ENCODE measurements around the gene FAXDC2.

The FAXDC2 gene

GRCh38 chr5:154788212-154788611, 62.2 kb downstream of the FAXDC2 start:
- H3K9ac ChIP-seq (ENCODE audit: low read depth, low read length) = no peak overlapping the region

GRCh38 chr5:154786414-154786813, 64.0 kb downstream of the FAXDC2 start:
- Histone ChIP-seq H3K4me2 (ENCODE audit: low read length) (no peak overlapping the region), H3K9ac (ENCODE audit: low read depth, low read length) (no peak overlapping the region), H3K27me3 (ENCODE audit: control insufficient read depth, insufficient read depth, low read length) (no peaks in the 10 kb centered on the region), H3K4me1 (ENCODE audit: control insufficient read depth, insufficient read depth, low read length) (peaks cover 28% of the 10 kb centered on the region), H3K4me3 (ENCODE audit: low read length) (no peak overlapping the region), H3K36me3 (ENCODE audit: insufficient read depth, low read length) (peaks cover 10% of the 10 kb centered on the region), H3K9me3 (replicated peaks; ENCODE audit: low read length) (no peaks in the 10 kb centered on the region)

More at GRCh38 chr5:154788212-154788611, 62.2 kb downstream of the FAXDC2 start:
- H3K4me3 ChIP-seq (ENCODE audit: low read length) = no peak overlapping the region
- H3K36me3 ChIP-seq (ENCODE audit: insufficient read depth, low read length) = peaks cover 28% of the 10 kb centered on the region
- H3K4me2 ChIP-seq (ENCODE audit: low read length) = no peak overlapping the region
- H3K9me3 ChIP-seq (replicated peaks; ENCODE audit: low read length) = no peaks in the 10 kb centered on the region
- no peaks in the 10 kb centered on the region for H3K27me3 ChIP-seq (ENCODE audit: control insufficient read depth, insufficient read depth, low read length)
- H3K4me1 ChIP-seq (ENCODE audit: control insufficient read depth, insufficient read depth, low read length) = peaks cover 15% of the 10 kb centered on the region

GRCh38 chr5:154784856-154785255, 65.5 kb downstream of the FAXDC2 start:
- H3K36me3 ChIP-seq (ENCODE audit: insufficient read depth, low read length) = no peaks in the 10 kb centered on the region
- no peak overlapping the region for H3K4me3 ChIP-seq (ENCODE audit: low read length)
- no peak overlapping the region for H3K4me2 ChIP-seq (ENCODE audit: low read length)
- H3K9me3 ChIP-seq (replicated peaks; ENCODE audit: low read length) = no peaks in the 10 kb centered on the region
- peaks cover 30% of the 10 kb centered on the region for H3K4me1 ChIP-seq (ENCODE audit: control insufficient read depth, insufficient read depth, low read length)
- H3K27me3 ChIP-seq (ENCODE audit: control insufficient read depth, insufficient read depth, low read length) = no peaks in the 10 kb centered on the region
- H3K9ac ChIP-seq (ENCODE audit: low read depth, low read length) = no peak overlapping the region

DNA sequence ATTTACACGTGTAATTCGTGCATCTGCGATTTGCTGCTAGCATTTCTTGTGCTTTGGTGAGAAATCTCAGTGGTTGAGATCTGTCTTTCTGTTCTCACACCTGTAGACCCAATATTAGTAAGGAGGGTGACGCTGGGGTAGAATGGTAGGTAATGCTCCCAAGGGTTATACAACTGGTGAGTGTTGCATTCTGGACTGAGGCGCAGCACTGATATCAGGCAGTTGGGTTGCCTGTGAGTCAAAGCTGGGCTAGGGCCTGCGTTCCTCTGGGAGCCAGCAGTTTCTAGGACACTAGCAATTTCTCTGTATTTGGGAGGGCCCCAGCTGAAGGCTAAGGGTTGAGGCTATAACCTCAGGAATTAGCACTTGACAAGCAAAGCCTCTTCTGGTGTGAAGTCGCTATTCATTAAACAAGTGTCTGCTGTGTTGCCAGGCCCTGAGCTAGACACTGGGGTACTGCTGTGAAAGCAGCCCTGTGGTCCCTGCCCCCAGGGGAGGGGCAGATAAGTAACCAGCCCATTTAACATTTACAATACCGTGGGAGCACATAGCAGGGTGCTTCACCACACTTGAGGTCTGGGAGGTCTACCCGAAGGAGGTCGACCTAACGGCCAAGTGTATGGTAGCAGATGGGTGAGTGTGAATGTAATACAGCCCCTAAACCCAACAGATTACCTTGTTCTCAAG, 66.5 kb downstream of the FAXDC2 start:
- Histone ChIP-seq H3K36me3 (ENCODE audit: insufficient read depth, low read length) (no peaks in the 10 kb centered on the region), H3K4me3 (ENCODE audit: low read length) (no peak overlapping the region), H3K27me3 (ENCODE audit: control insufficient read depth, insufficient read depth, low read length) (no peaks in the 10 kb centered on the region), H3K4me2 (ENCODE audit: low read length) (no peak overlapping the region), H3K9me3 (replicated peaks; ENCODE audit: low read length) (no peaks in the 10 kb centered on the region), H3K9ac (ENCODE audit: low read depth, low read length) (no peak overlapping the region), H3K4me1 (ENCODE audit: control insufficient read depth, insufficient read depth, low read length) (peaks cover 39% of the 10 kb centered on the region)

DNA sequence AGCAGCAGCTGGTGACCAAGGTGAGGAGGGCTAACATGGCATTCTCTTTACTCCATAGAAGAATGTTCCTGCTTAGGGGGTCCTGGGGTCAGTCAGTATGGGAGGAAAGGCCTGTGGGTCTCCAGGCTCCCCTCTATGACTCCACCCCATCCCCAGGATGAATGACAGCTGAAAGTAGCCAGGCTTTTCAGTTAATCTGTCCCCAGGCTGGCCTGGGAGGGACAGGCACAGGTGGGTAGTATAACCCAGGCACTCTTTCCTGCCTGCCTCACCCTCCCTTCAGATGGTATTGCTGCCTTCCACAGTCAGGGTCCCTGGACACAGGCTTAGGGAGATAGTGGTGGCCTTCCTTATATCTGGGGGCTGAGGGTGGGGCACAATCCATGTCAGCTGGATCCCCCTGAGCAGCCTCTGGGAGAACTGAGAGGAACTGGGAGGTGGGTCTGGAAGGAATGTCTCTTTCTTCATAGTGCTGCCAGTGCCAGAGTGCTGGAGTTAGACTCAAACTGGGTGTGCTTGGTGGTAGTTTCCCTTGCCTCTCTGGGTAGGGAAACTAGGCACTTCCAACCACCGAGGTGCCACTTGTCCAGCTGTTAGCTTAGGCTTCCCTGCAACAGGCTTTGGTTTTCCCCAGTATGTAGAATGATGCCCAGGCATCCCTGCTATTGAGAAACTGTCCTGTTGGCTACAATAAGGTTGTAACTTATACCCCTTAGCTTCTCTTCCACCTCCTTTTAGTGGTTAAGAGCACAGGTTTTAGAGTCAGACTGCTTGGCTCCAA, 67.4 kb downstream of the FAXDC2 start:
- Histone ChIP-seq H3K4me2 (ENCODE audit: low read length) (no peak overlapping the region), H3K9ac (ENCODE audit: low read depth, low read length) (peak overlapping the region; percentile 11), H3K4me3 (ENCODE audit: low read length) (no peak overlapping the region), H3K36me3 (ENCODE audit: insufficient read depth, low read length) (no peaks in the 10 kb centered on the region), H3K27me3 (ENCODE audit: control insufficient read depth, insufficient read depth, low read length) (no peaks in the 10 kb centered on the region), H3K9me3 (replicated peaks; ENCODE audit: low read length) (no peaks in the 10 kb centered on the region), H3K4me1 (ENCODE audit: control insufficient read depth, insufficient read depth, low read length) (peaks cover 42% of the 10 kb centered on the region)

- Histone ChIP-seq H3K4me3 (ENCODE audit: low read length) (no peak overlapping the region), H3K9ac (ENCODE audit: low read depth, low read length) (no peak overlapping the region), H3K4me1 (ENCODE audit: control insufficient read depth, insufficient read depth, low read length) (peaks cover 42% of the 10 kb centered on the region), H3K9me3 (replicated peaks; ENCODE audit: low read length) (no peaks in the 10 kb centered on the region), H3K27me3 (ENCODE audit: control insufficient read depth, insufficient read depth, low read length) (no peaks in the 10 kb centered on the region), H3K36me3 (ENCODE audit: insufficient read depth, low read length) (no peaks in the 10 kb centered on the region), H3K4me2 (ENCODE audit: low read length) (no peak overlapping the region)
Measured at GRCh38 chr5:154782326-154782725, 68.1 kb downstream of the FAXDC2 start.

DNA sequence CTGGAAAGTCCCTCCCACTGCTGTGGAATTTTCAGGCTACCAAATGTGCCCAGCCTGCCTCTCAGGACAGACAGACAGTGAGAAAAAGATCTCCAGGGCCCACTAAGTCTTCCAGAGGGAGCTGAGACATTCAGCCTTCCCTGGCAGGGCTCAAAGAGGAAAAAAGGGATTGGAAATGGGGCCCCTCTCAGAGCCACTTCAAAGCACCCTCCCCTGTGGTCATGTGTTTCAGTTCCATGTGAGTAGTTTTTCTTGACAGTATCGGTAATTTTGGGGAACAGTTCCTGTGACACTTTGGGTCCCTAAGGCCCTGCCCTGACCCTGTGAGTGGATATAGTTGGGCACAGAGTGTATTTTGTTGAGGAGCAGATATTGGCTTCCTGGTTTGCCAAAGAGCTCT, 70.3 kb downstream of the FAXDC2 start:
- H3K36me3 ChIP-seq (ENCODE audit: insufficient read depth, low read length) = no peaks in the 10 kb centered on the region
- H3K9ac ChIP-seq (ENCODE audit: low read depth, low read length) = no peak overlapping the region
- H3K4me3 ChIP-seq (ENCODE audit: low read length) = no peak overlapping the region
- no peaks in the 10 kb centered on the region for H3K9me3 ChIP-seq (replicated peaks; ENCODE audit: low read length)
- peaks cover 42% of the 10 kb centered on the region for H3K4me1 ChIP-seq (ENCODE audit: control insufficient read depth, insufficient read depth, low read length)
- no peak overlapping the region for H3K4me2 ChIP-seq (ENCODE audit: low read length)
- H3K27me3 ChIP-seq (ENCODE audit: control insufficient read depth, insufficient read depth, low read length) = no peaks in the 10 kb centered on the region

- no peak overlapping the region for H3K4me3 ChIP-seq (ENCODE audit: low read length)
- no peak overlapping the region for H3K9ac ChIP-seq (ENCODE audit: low read depth, low read length)
- no peaks in the 10 kb centered on the region for H3K9me3 ChIP-seq (replicated peaks; ENCODE audit: low read length)
- no peaks in the 10 kb centered on the region for H3K36me3 ChIP-seq (ENCODE audit: insufficient read depth, low read length)
- peaks cover 41% of the 10 kb centered on the region for H3K4me1 ChIP-seq (ENCODE audit: control insufficient read depth, insufficient read depth, low read length)
- H3K27me3 ChIP-seq (ENCODE audit: control insufficient read depth, insufficient read depth, low read length) = no peaks in the 10 kb centered on the region
- peak overlapping the region; percentile 49 for H3K4me2 ChIP-seq (ENCODE audit: low read length)
Measured at GRCh38 chr5:154779105-154779504, 71.3 kb downstream of the FAXDC2 start.

GRCh38 chr5:154778534-154778933, 71.9 kb downstream of the FAXDC2 start:
- Histone ChIP-seq H3K4me1 (ENCODE audit: control insufficient read depth, insufficient read depth, low read length) (peaks cover 35% of the 10 kb centered on the region), H3K9me3 (replicated peaks; ENCODE audit: low read length) (no peaks in the 10 kb centered on the region), H3K27me3 (ENCODE audit: control insufficient read depth, insufficient read depth, low read length) (no peaks in the 10 kb centered on the region), H3K4me3 (ENCODE audit: low read length) (no peak overlapping the region), H3K4me2 (ENCODE audit: low read length) (peak overlapping the region; percentile 49), H3K9ac (ENCODE audit: low read depth, low read length) (no peak overlapping the region), H3K36me3 (ENCODE audit: insufficient read depth, low read length) (no peaks in the 10 kb centered on the region)

- Histone ChIP-seq H3K4me1 (ENCODE audit: control insufficient read depth, insufficient read depth, low read length) (peaks cover 27% of the 10 kb centered on the region), H3K4me2 (ENCODE audit: low read length) (no peak overlapping the region), H3K27me3 (ENCODE audit: control insufficient read depth, insufficient read depth, low read length) (no peaks in the 10 kb centered on the region), H3K4me3 (ENCODE audit: low read length) (no peak overlapping the region), H3K36me3 (ENCODE audit: insufficient read depth, low read length) (no peaks in the 10 kb centered on the region), H3K9ac (ENCODE audit: low read depth, low read length) (no peak overlapping the region), H3K9me3 (replicated peaks; ENCODE audit: low read length) (no peaks in the 10 kb centered on the region)
Measured at GRCh38 chr5:154776167-154776566, 74.2 kb downstream of the FAXDC2 start.

DNA sequence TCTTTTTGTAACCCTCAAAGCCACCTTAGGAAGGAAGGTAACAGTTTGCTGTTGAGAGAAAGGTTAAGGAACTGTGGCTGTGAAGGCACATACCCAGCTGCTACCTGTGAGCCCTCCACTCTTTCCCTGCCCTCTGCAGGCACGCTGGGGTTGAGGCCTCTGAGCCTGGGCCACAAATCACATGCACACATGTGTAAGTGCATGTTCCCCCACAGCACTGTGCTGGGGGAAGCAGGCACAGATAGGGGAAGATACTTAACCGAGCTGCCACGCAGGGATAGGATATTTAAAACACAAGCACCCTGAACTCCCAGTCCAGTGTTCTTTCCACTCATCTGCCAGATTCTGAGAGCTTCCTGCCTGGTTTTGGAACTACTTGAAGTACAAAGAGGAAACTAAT, 77.1 kb downstream of the FAXDC2 start:
- H3K27me3 ChIP-seq (ENCODE audit: control insufficient read depth, insufficient read depth, low read length) = no peaks in the 10 kb centered on the region
- H3K9ac ChIP-seq (ENCODE audit: low read depth, low read length) = no peak overlapping the region
- H3K4me1 ChIP-seq (ENCODE audit: control insufficient read depth, insufficient read depth, low read length) = peaks cover 32% of the 10 kb centered on the region
- no peaks in the 10 kb centered on the region for H3K36me3 ChIP-seq (ENCODE audit: insufficient read depth, low read length)
- H3K9me3 ChIP-seq (replicated peaks; ENCODE audit: low read length) = no peaks in the 10 kb centered on the region
- no peak overlapping the region for H3K4me2 ChIP-seq (ENCODE audit: low read length)
- no peak overlapping the region for H3K4me3 ChIP-seq (ENCODE audit: low read length)
